ENCODE measurements around the gene PTPRQ. TPM values are rescaled to one million over a fixed set of nuclear protein-coding genes. Genes with fewer than 3 reads are reported as not detected.

PTPRQ gene
- total and polyA plus RNA-seq, 2 of the 8 experiments (the other 6 are each of a cell fraction or from before 2014, with no cell fraction given) = not detected

DNA sequence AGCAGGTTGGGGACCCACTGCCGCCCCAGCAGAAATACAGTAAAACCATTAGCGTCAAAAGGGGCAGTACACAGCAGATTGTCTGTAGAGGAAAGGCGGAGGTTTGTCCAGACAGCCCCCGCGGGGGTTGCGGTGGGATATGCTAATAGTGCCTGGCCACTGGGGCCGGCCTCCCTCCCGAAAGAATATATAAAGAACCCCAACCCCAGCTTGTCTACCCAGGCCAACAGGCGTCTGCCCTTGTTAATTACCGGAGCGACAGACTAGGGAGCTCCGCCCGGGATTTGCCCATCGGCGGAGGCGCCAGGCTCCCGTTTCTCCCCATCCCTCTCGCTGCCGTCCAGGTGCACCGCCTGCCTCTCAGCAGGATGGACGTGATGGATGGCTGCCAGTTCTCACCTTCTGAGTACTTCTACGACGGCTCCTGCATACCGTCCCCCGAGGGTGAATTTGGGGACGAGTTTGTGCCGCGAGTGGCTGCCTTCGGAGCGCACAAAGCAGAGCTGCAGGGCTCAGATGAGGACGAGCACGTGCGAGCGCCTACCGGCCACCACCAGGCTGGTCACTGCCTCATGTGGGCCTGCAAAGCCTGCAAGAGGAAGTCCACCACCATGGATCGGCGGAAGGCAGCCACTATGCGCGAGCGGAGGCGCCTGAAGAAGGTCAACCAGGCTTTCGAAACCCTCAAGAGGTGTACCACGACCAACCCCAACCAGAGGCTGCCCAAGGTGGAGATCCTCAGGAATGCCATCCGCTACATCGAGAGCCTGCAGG lies 272.8 kb downstream of the PTPRQ start, which contains the start of gene MYF5:
Gene MYF5 (plus strand): TSS at position 217 of the 774 bp plus-strand sequence. CDS start 152 bp downstream, at position 369.
- peak within 1 kb of the TSS; percentile 16; the same call in 1 of the 2 replicates for H2AFZ ChIP-seq (ENCODE audit: low read length)
- H2BK15ac ChIP-seq (ENCODE audit: low read length) = no peak within 1 kb of the TSS
- no peak within 1 kb of the TSS for H3K9ac ChIP-seq (replicated peaks in 1 of 4; ENCODE audit: extremely low read depth in 1 of 4, low read depth in 3 of 4, low read length in 3 of 4)
- H3K23me2 ChIP-seq (ENCODE audit: low read depth, low read length) = peaks cover 4% of the 10 kb centered on the region; the same call in 1 of the 2 replicates
- no peak within 1 kb of the TSS for H2AK5ac ChIP-seq (ENCODE audit: low read depth, low read length)
- no peak within 1 kb of the TSS for H3K4ac ChIP-seq (replicated peaks; ENCODE audit: insufficient read length, low read depth, low read length)
- H3K4me2 ChIP-seq (ENCODE audit: insufficient read depth in 1 of 2, low read depth in 2 of 2, low read length in 2 of 2) = peak within 1 kb of the TSS; percentile 37 to 79; a peak in 3 of 4 replicates
- FAIRE-seq (no peak), DNase-seq (ENCODE audit: low read depth in 1 of 2, low spot score in 2 of 2) (no peak)
- no peaks in the 10 kb centered on the region for H3K79me1 ChIP-seq (ENCODE audit: low read depth, low read length)
- H4K5ac ChIP-seq (ENCODE audit: insufficient read length, low read depth, low read length) = no peak within 1 kb of the TSS
- TF ChIP-seq, protein P1, sequence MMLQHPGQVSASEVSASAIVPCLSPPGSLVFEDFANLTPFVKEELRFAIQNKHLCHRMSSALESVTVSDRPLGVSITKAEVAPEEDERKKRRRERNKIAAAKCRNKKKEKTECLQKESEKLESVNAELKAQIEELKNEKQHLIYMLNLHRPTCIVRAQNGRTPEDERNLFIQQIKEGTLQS (IDR thresholded peaks at IDR 0.05; ENCODE audit: insufficient read depth, low read depth, low read length) = no peak
- TF ChIP-seq SP2 (IDR thresholded peaks at IDR 0.05; ENCODE audit: low read length) = no peak
- TF ChIP-seq, protein P2, sequence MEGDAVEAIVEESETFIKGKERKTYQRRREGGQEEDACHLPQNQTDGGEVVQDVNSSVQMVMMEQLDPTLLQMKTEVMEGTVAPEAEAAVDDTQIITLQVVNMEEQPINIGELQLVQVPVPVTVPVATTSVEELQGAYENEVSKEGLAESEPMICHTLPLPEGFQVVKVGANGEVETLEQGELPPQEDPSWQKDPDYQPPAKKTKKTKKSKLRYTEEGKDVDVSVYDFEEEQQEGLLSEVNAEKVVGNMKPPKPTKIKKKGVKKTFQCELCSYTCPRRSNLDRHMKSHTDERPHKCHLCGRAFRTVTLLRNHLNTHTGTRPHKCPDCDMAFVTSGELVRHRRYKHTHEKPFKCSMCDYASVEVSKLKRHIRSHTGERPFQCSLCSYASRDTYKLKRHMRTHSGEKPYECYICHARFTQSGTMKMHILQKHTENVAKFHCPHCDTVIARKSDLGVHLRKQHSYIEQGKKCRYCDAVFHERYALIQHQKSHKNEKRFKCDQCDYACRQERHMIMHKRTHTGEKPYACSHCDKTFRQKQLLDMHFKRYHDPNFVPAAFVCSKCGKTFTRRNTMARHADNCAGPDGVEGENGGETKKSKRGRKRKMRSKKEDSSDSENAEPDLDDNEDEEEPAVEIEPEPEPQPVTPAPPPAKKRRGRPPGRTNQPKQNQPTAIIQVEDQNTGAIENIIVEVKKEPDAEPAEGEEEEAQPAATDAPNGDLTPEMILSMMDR (IDR thresholded peaks at IDR 0.05; ENCODE audit: control extremely low read depth in 1 of 3, insufficient read depth in 1 of 3, low read depth in 1 of 3, low read length in 3 of 3) = no peak
- no peak for TF ChIP-seq TEAD4 (IDR thresholded peaks at IDR 0.05; ENCODE audit: low read depth, low read length)
- TF ChIP-seq SIN3A (conservative IDR thresholded peaks at IDR 0.05 in 1 of 2, IDR thresholded peaks at IDR 0.05 in 1 of 2; ENCODE audit: low read depth in 1 of 2, low read length in 2 of 2) = no peak
- no peak for TF ChIP-seq EZH2 (IDR thresholded peaks at IDR 0.05; ENCODE audit: low read depth, low read length, severe bottlenecking)
- no peak within 1 kb of the TSS for H3K27ac ChIP-seq (ENCODE audit: low read depth, low read length)
- H3K9me3 ChIP-seq (ENCODE audit: insufficient read depth in 2 of 2, low read depth in 1 of 2, low read length in 1 of 2) = no peaks in the 10 kb centered on the region; a peak in 1 of 4 replicates
- no peak within 1 kb of the TSS for H2BK5ac ChIP-seq (ENCODE audit: low read depth, low read length)
- H3K23ac ChIP-seq (ENCODE audit: insufficient read length) = no peak within 1 kb of the TSS
- no peaks in the 10 kb centered on the region for H3K79me2 ChIP-seq (ENCODE audit: control insufficient read depth in 1 of 2, insufficient read depth in 2 of 2, low read length in 2 of 2)
- H3K27me3 ChIP-seq (replicated peaks in 1 of 4; ENCODE audit: control insufficient read depth in 3 of 4, extremely low read depth in 1 of 4, insufficient read depth in 3 of 4, low read length in 3 of 4) = peaks cover 2 to 12% (median 10%) of the 10 kb centered on the region in 4 experiments
- no peak within 1 kb of the TSS for H3K56ac ChIP-seq (replicated peaks; ENCODE audit: insufficient read length, low read depth, low read length)
- whole genome bisulfite sequencing, 2 experiments (ENCODE audit: extremely low coverage in 1 of 2, insufficient coverage in 1 of 2, insufficient read length in 1 of 2, insufficient replicate concordance in 2 of 2, low coverage in 1 of 2, low lambda C conversion rate in 2 of 2, missing lambda C conversion rate in 1 of 2) = 92% methylated on average over 45 of the region's 45 CpGs; no CpG with 5 or more reads in 1 of the 2 experiments
- no peak within 1 kb of the TSS; the same call in 1 of the 2 replicates for H4K8ac ChIP-seq (ENCODE audit: extremely low read depth, insufficient read depth, low read length)
- no peak within 1 kb of the TSS for H4K91ac ChIP-seq (replicated peaks; ENCODE audit: insufficient read length, low read length)
- H4K20me1 ChIP-seq (replicated peaks in 1 of 2; ENCODE audit: control insufficient read depth in 1 of 2, insufficient read depth in 2 of 2, low read length in 2 of 2) = no peaks in the 10 kb centered on the region
- POLR2A ChIA-PET (ENCODE audit: partially characterized antibody) = interaction anchor here (0.6 to 0.9 kb wide), 2 partner anchors 20 to 241 kb away, joined by 3 read pairs; no protein-coding TSS in a partner anchor
- CTCF ChIA-PET (ENCODE audit: partially characterized antibody) = no interaction called here
- no peak within 1 kb of the TSS for H2BK12ac ChIP-seq (ENCODE audit: low read depth, low read length)
- no peak within 1 kb of the TSS for H3K14ac ChIP-seq (ENCODE audit: insufficient read length)
- peak within 1 kb of the TSS in 1 of 4 experiments; percentile 55; a peak in 1 of 8 replicates for H3K4me3 ChIP-seq (ENCODE audit: extremely low read depth in 1 of 4, insufficient read depth in 2 of 4, low read depth in 3 of 4, low read length in 4 of 4)
- H2BK20ac ChIP-seq (ENCODE audit: low read length) = no peak within 1 kb of the TSS; the same call in 1 of the 2 replicates
- peak within 1 kb of the TSS; percentile 66; the same call in 1 of the 2 replicates for H3K18ac ChIP-seq (ENCODE audit: extremely low read depth, low read length)
- no peaks in the 10 kb centered on the region for H3K36me3 ChIP-seq (ENCODE audit: control insufficient read depth in 2 of 4, insufficient read depth in 4 of 4, low read length in 3 of 4)
- H2BK120ac ChIP-seq (replicated peaks; ENCODE audit: low read depth, low read length) = no peak within 1 kb of the TSS
- peaks cover 10 to 19% (median 18%) of the 10 kb centered on the region in 4 experiments for H3K4me1 ChIP-seq (replicated peaks in 1 of 4; ENCODE audit: control insufficient read depth in 3 of 4, insufficient read depth in 4 of 4, low read length in 3 of 4)

All from H1 (cell line).